HEK293 (cell line): ENCODE data around the gene S100A16.
A peak's percentile ranks its signal among the peaks of the same experiment; 100 is the strongest.
"Not testable (repeated sequence)": the region's sequence is repeated elsewhere in the genome, so short reads cannot be mapped to it uniquely, and the experiment has no call there.

Source experiments
- CTCF ChIA-PET: fragments of 350-600 bp; formaldehyde crosslinking; extraction: SDS; loops from one replicate; lab custom pipeline; 2021; ENCODE audit warnings: antibody characterized with exemption; lab: Yijun Ruan, JAX
- POLR2A ChIA-PET: fragments of 300-600 bp; formaldehyde crosslinking; extraction: SDS; loops from one replicate; lab custom pipeline; 2020; ENCODE audit warnings: antibody characterized with exemption, inconsistent platforms; lab: Yijun Ruan, JAX
- H3K27ac ChIP-seq: fragments of 200-500 bp; sonication (Bioruptor generic); 2 replicates; pipeline ENCODE4 v1.5.1; 2014; ENCODE audit warnings: low read depth, low read length, control low read depth, inconsistent platforms; ENCODE audit errors: extremely low read depth
- H3K36me3 ChIP-seq, 2 experiments: fragments of 200-500 bp in 1 of 2; sonication (Bioruptor generic) in 1 of 2; 1 replicate in 1 of 2; 2 replicates in 1 of 2; pipeline ENCODE4 v1.5.1; 2014 to 2017; ENCODE audit warnings: inconsistent platforms in 2 of 2, low read length in 2 of 2; ENCODE audit not compliant: control insufficient read depth in 2 of 2, insufficient read depth in 1 of 2
- H3K4me1 ChIP-seq: fragments of 200-500 bp; sonication (Bioruptor generic); 2 replicates; pipeline ENCODE4 v1.5.1; 2014; ENCODE audit warnings: mild to moderate bottlenecking, low read length, inconsistent platforms; ENCODE audit not compliant: control insufficient read depth, insufficient read depth
- H3K4me3 ChIP-seq: 2 replicates; pipeline ENCODE4 v1.5.1; 2011; ENCODE audit warnings: low read depth, mild to moderate bottlenecking, control low read depth, low read length, moderate library complexity
- H3K9me3 ChIP-seq: fragments of 200-500 bp; sonication (Bioruptor generic); 2 replicates; pipeline ENCODE4 v1.5.1; 2014; ENCODE audit warnings: low read depth, low read length, inconsistent platforms; ENCODE audit not compliant: control insufficient read depth, insufficient read depth
- EGR2 ChIP-seq: fragments of 450-650 bp; formaldehyde crosslinking; IDR thresholded peaks from 2 replicates; pipeline ENCODE4 v1.5.1; 2016; ENCODE audit warnings: low read depth, missing biosample characterization, missing genetic modification characterization
- GLI2 ChIP-seq: fragments of 450-650 bp; formaldehyde crosslinking; IDR thresholded peaks from 2 replicates; pipeline ENCODE4; 2017; ENCODE audit warnings: missing biosample characterization, missing genetic modification characterization, low read depth, borderline replicate concordance
- GLIS2 ChIP-seq: fragments of 450-650 bp; formaldehyde crosslinking; IDR thresholded peaks from 2 replicates; pipeline ENCODE4 v1.5.1; 2016; ENCODE audit warnings: missing biosample characterization, missing genetic modification characterization
- HOXD13 ChIP-seq: sonication (generic); formaldehyde crosslinking; IDR thresholded peaks from 2 replicates; pipeline ENCODE4 v1.8.0; 2022; ENCODE audit warnings: missing genetic modification reagents, borderline replicate concordance
- REPIN1 ChIP-seq: fragments of 450-650 bp; formaldehyde crosslinking; IDR thresholded peaks from 2 replicates; pipeline ENCODE4 v1.5.1; 2017; ENCODE audit warnings: missing biosample characterization, missing genetic modification characterization, low read depth
- SCRT2 ChIP-seq: fragments of 450-650 bp; formaldehyde crosslinking; IDR thresholded peaks from 2 replicates; pipeline ENCODE4 v1.5.1; 2016; ENCODE audit warnings: missing biosample characterization, missing genetic modification characterization
- ZBTB20 ChIP-seq: fragments of 450-650 bp; formaldehyde crosslinking; IDR thresholded peaks from 2 replicates; pipeline ENCODE4 v1.5.1; 2016; ENCODE audit warnings: missing biosample characterization, missing genetic modification characterization
- ZFHX2 ChIP-seq: fragments of 450-650 bp; formaldehyde crosslinking; conservative IDR thresholded peaks from 2 replicates; pipeline ENCODE4 v1.5.1; 2016; ENCODE audit warnings: missing biosample characterization, missing genetic modification characterization
- ZNF112 ChIP-seq: fragments of 450-650 bp; formaldehyde crosslinking; IDR thresholded peaks from 2 replicates; pipeline ENCODE4 v1.5.0; 2017; ENCODE audit warnings: missing biosample characterization, missing genetic modification characterization
- ZNF138 ChIP-seq: fragments of 450-650 bp; formaldehyde crosslinking; IDR thresholded peaks from 2 replicates; pipeline ENCODE4 v1.5.1; 2016; ENCODE audit warnings: missing biosample characterization, missing genetic modification characterization, borderline replicate concordance
- ZNF223 ChIP-seq: fragments of 450-650 bp; formaldehyde crosslinking; IDR thresholded peaks from 2 replicates; pipeline ENCODE4 v1.5.1; 2016; ENCODE audit warnings: missing biosample characterization, missing genetic modification characterization
- ZNF302 ChIP-seq: fragments of 450-650 bp; formaldehyde crosslinking; IDR thresholded peaks from 2 replicates; pipeline ENCODE4 v1.5.1; 2016; ENCODE audit warnings: missing biosample characterization, missing genetic modification characterization, low read depth
- ZNF350 ChIP-seq: fragments of 450-650 bp; formaldehyde crosslinking; IDR thresholded peaks from 2 replicates; pipeline ENCODE4 v1.5.0; 2017; ENCODE audit warnings: missing biosample characterization, mild to moderate bottlenecking, missing genetic modification characterization
- ZNF394 ChIP-seq: fragments of 450-650 bp; formaldehyde crosslinking; IDR thresholded peaks from 2 replicates; pipeline ENCODE4 v1.5.1; 2016; ENCODE audit warnings: missing biosample characterization, missing genetic modification characterization, mild to moderate bottlenecking, moderate library complexity, borderline replicate concordance
- ZNF423 ChIP-seq: fragments of 450-650 bp; formaldehyde crosslinking; IDR thresholded peaks from 2 replicates; pipeline ENCODE4 v1.5.1; 2016; ENCODE audit warnings: missing biosample characterization, missing genetic modification characterization
- ZNF544 ChIP-seq: fragments of 450-650 bp; formaldehyde crosslinking; IDR thresholded peaks from 2 replicates; pipeline ENCODE4 v1.5.0; 2017; ENCODE audit warnings: missing biosample characterization, missing genetic modification characterization
- ZNF585B ChIP-seq: fragments of 450-650 bp; formaldehyde crosslinking; IDR thresholded peaks from 2 replicates; pipeline ENCODE4 v1.5.1; 2016; ENCODE audit warnings: missing biosample characterization, missing genetic modification characterization
- ZNF660 ChIP-seq: fragments of 450-650 bp; IDR thresholded peaks from 2 replicates; pipeline ENCODE4 v1.5.1; 2018; ENCODE audit warnings: missing biosample characterization, mild to moderate bottlenecking, missing genetic modification characterization
- ZNF830 ChIP-seq: fragments of 450-650 bp; IDR thresholded peaks from 2 replicates; pipeline ENCODE4 v1.5.0; 2018; ENCODE audit warnings: missing biosample characterization, missing genetic modification characterization, low read depth, mild to moderate bottlenecking, moderate library complexity
- ZNF837 ChIP-seq: fragments of 450-650 bp; formaldehyde crosslinking; IDR thresholded peaks from 2 replicates; pipeline ENCODE4 v1.5.1; 2016; ENCODE audit warnings: missing biosample characterization, missing genetic modification characterization
- ZSCAN16 ChIP-seq: fragments of 450-650 bp; formaldehyde crosslinking; IDR thresholded peaks from 2 replicates; pipeline ENCODE4 v1.5.1; 2016; ENCODE audit warnings: missing biosample characterization, missing genetic modification characterization
- TF ChIP-seq, protein P1 (sequence below): fragments of 450-650 bp; formaldehyde crosslinking; IDR thresholded peaks from 2 replicates; pipeline ENCODE4 v1.5.1; 2016; ENCODE audit warnings: missing biosample characterization, missing genetic modification characterization
- TF ChIP-seq, protein P2 (sequence below): fragments of 450-650 bp; formaldehyde crosslinking; IDR thresholded peaks from 2 replicates; pipeline ENCODE4 v1.5.1; 2017; ENCODE audit warnings: missing biosample characterization, missing genetic modification characterization

Gene S100A16

GRCh38 chr1:153585006-153585405 is 27.9 kb downstream of the S100A16 start:
- CTCF ChIA-PET: interaction anchor here (1.4 to 1.5 kb wide), 2 partner anchors 13 to 42 kb away, joined by 4 to 7 read pairs; partner anchors contain the start of gene S100A13
- no peaks in the 10 kb centered on the region for H3K4me1 ChIP-seq
- TF ChIP-seq EGR2 (tag by site-specific recombination) (peak; percentile 39; the same call in 1 of the 2 replicates), SCRT2 (tag by site-specific recombination) (no peak), ZFHX2 (tag by site-specific recombination) (0 out of 2 replicates have a peak, but pooled peaks have one; percentile 32)
- TF ChIP-seq, all 188 proteins: peak for 2
- Histone ChIP-seq H3K27ac (no peak overlapping the region), H3K4me3 (no peak overlapping the region), H3K9me3 (no peaks in the 10 kb centered on the region), H3K36me3 (no peaks in the 10 kb centered on the region)
- POLR2A ChIA-PET: no interaction called here

- H3K4me1 ChIP-seq: no peaks in the 10 kb centered on the region
- H3K9me3 ChIP-seq: no peaks in the 10 kb centered on the region
- ChIA-PET CTCF (interaction anchor here (0.7 to 1.4 kb wide), 2 partner anchors 43 to 73 kb away, joined by 3 to 4 read pairs; partner anchors contain the start of gene S100A13), POLR2A (no interaction called here)
- TF ChIP-seq REPIN1 (tag by site-specific recombination) (no peak), ZNF837 (no peak), HOXD13 (CRISPR knock-in tag) (no peak), GLI2 (tag by site-specific recombination) (no peak), ZNF585B (tag by site-specific recombination) (no peak), ZBTB20 (tag by site-specific recombination) (no peak), ZNF112 (tag by site-specific recombination) (no peak), ZNF830 (tag by site-specific recombination) (no peak)
- TF ChIP-seq, all 188 proteins: peak for 0
- Histone ChIP-seq H3K27ac (no peak overlapping the region), H3K36me3 (no peaks in the 10 kb centered on the region), H3K4me3 (no peak overlapping the region)
These were observed 29.0 kb downstream of the S100A16 start for GRCh38 chr1:153583976-153584375.

GRCh38 chr1:153583514-153583913 is 29.4 kb downstream of the S100A16 start:
- H3K4me3 ChIP-seq, H3K9me3 ChIP-seq, H3K27ac ChIP-seq, H3K4me1 ChIP-seq, POLR2A ChIA-PET, H3K36me3 ChIP-seq: not testable (repeated sequence)
- CTCF ChIA-PET: interaction anchor here (0.7 kb wide), 1 partner anchor 73 kb away, joined by 3 read pairs; no protein-coding TSS in a partner anchor

GRCh38 chr1:153582836-153583235 is 30.1 kb downstream of the S100A16 start:
- H3K27ac ChIP-seq, H3K4me1 ChIP-seq, H3K4me3 ChIP-seq, H3K36me3 ChIP-seq, POLR2A ChIA-PET, CTCF ChIA-PET, H3K9me3 ChIP-seq: not testable (repeated sequence)

- CTCF ChIA-PET: interaction anchor here (0.6 to 2.8 kb wide), 5 partner anchors 48 to 276 kb away, joined by 3 to 24 read pairs (median 4); partner anchors contain the start of genes S100A1 and S100A13
- Histone ChIP-seq H3K4me1 (no peaks in the 10 kb centered on the region), H3K4me3 (no peak overlapping the region), H3K36me3 (no peaks in the 10 kb centered on the region), H3K27ac (no peak overlapping the region), H3K9me3 (no peaks in the 10 kb centered on the region)
- TF ChIP-seq, protein P1, sequence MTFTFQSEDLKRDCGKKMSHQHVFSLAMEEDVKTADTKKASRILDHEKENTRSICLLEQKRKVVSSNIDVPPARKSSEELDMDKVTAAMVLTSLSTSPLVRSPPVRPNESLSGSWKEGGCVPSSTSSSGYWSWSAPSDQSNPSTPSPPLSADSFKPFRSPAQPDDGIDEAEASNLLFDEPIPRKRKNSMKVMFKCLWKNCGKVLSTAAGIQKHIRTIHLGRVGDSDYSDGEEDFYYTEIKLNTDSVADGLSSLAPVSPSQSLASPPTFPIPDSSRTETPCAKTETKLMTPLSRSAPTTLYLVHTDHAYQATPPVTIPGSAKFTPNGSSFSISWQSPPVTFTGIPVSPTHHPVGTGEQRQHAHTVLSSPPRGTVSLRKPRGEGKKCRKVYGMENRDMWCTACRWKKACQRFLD: no peak
- TF ChIP-seq ZNF138 (tag by site-specific recombination): no peak
- no peak for TF ChIP-seq ZSCAN16
- no peak for TF ChIP-seq GLIS2 (tag by site-specific recombination)
- TF ChIP-seq ZNF423: no peak
- TF ChIP-seq, protein P2, sequence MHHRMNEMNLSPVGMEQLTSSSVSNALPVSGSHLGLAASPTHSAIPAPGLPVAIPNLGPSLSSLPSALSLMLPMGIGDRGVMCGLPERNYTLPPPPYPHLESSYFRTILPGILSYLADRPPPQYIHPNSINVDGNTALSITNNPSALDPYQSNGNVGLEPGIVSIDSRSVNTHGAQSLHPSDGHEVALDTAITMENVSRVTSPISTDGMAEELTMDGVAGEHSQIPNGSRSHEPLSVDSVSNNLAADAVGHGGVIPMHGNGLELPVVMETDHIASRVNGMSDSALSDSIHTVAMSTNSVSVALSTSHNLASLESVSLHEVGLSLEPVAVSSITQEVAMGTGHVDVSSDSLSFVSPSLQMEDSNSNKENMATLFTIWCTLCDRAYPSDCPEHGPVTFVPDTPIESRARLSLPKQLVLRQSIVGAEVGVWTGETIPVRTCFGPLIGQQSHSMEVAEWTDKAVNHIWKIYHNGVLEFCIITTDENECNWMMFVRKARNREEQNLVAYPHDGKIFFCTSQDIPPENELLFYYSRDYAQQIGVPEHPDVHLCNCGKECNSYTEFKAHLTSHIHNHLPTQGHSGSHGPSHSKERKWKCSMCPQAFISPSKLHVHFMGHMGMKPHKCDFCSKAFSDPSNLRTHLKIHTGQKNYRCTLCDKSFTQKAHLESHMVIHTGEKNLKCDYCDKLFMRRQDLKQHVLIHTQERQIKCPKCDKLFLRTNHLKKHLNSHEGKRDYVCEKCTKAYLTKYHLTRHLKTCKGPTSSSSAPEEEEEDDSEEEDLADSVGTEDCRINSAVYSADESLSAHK: no peak
- TF ChIP-seq ZNF223: no peak
- TF ChIP-seq ZNF660: no peak
- no peak for TF ChIP-seq ZNF544 (tag by site-specific recombination)
- no peak for TF ChIP-seq ZNF394
- TF ChIP-seq ZNF350 (tag by site-specific recombination): no peak
- TF ChIP-seq ZNF302 (tag by site-specific recombination): no peak
- POLR2A ChIA-PET: interaction anchor here (0.9 kb wide), 1 partner anchor 48 kb away, joined by 3 read pairs; the partner anchor contains the start of gene S100A13
These were observed 34.0 kb downstream of the S100A16 start for GRCh38 chr1:153578936-153579335.
